ENCODE data around the gene IRF7. TPM values are rescaled to one million over a fixed set of nuclear protein-coding genes. Genes with fewer than 3 reads are reported as not detected.

The IRF7 gene
- total and polyA plus RNA-seq, 10 donors, result 52.3 to 99.1 (median 83.4) TPM

- no peak for TF ChIP-seq POLR2AphosphoS5 (IDR thresholded peaks at IDR 0.05)
- Histone ChIP-seq H3K4me1 (peaks cover 0 to 39% (median 11%) of the 10 kb centered on the region in 6 donors), H3K4me3 (no peak overlapping the region), H3K36me3 (peaks cover 0 to 30% (median 0%) of the 10 kb centered on the region in 6 donors), H3K9me3 (no peaks in the 10 kb centered on the region), H3K27ac (no peak overlapping the region), H3K27me3 (replicated peaks in 1 of 7) (peaks cover 0 to 46% (median 23%) of the 10 kb centered on the region in 7 donors)
- intact Hi-C loops (cut with DNase I; ENCODE audit: low total_unique reads), result no loop called here
- WGBS, 5 donors, result 82 to 92% (median 87%) methylated on average over 15 of the region's 15 CpGs
- peak; percentile 56 for DNase-seq
Observed at GRCh38 chr11:623349-623869, 7.7 kb upstream of the IRF7 start.

DNA sequence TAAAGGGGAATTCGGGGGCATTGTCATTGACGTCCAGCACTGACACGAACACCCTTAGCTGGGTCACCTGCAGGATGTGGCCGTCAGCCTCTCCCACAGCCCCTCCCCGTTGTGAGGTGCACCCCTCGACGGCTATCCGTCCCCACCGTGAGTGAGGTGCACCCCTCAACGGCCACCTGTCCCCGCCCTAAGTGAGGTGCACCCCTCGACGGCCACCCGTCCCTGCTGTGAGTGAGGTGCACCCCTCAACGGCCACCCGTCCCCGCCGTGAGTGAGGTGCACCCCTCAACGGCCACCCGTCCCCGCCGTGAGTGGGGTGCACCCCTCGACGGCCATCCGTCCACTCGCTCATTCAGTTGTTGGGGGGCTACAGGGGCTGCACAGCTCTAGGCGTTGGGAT, 6.1 kb upstream of the IRF7 start:
- no peak overlapping the region for H3K4me3 ChIP-seq
- H3K27me3 ChIP-seq (replicated peaks in 1 of 7), result peaks cover 0 to 30% (median 17%) of the 10 kb centered on the region in 7 donors
- intact Hi-C loops (cut with DNase I; ENCODE audit: low total_unique reads), result no loop called here
- no peak for TF ChIP-seq POLR2AphosphoS5 (IDR thresholded peaks at IDR 0.05)
- TF ChIP-seq CTCF (IDR thresholded peaks at IDR 0.05 in 8 of 11, conservative IDR thresholded peaks at IDR 0.05 in 3 of 11), result no peak
- TF ChIP-seq POLR2A (IDR thresholded peaks at IDR 0.05), result no peak
- H3K27ac ChIP-seq, result no peak overlapping the region
- 82 to 90% (median 89%) methylated on average over 16 to 27 of the region's 27 CpGs for WGBS, 5 donors
- no peaks in the 10 kb centered on the region for H3K9me3 ChIP-seq
- H3K4me1 ChIP-seq, result peaks cover under 1 to 37% (median 10%) of the 10 kb centered on the region in 6 donors
- H3K36me3 ChIP-seq, result peaks cover 0 to 38% (median 0%) of the 10 kb centered on the region in 6 donors
- peak; percentile 50 for DNase-seq

GRCh38 chr11:620935-621814, 5.4 kb upstream of the IRF7 start:
- H3K27ac ChIP-seq, result no peak overlapping the region
- H3K9me3 ChIP-seq, result no peaks in the 10 kb centered on the region
- peaks cover 0 to 24% (median 11%) of the 10 kb centered on the region in 7 donors for H3K27me3 ChIP-seq (replicated peaks in 1 of 7)
- peaks cover 7 to 37% (median 11%) of the 10 kb centered on the region in 6 donors for H3K4me1 ChIP-seq
- peaks cover 0 to 38% (median 0%) of the 10 kb centered on the region in 6 donors for H3K36me3 ChIP-seq
- WGBS, 5 donors, result 65 to 76% (median 70%) methylated on average over 15 to 45 of the region's 45 CpGs
- H3K4me3 ChIP-seq, result no peak overlapping the region
- no peak for TF ChIP-seq CTCF (IDR thresholded peaks at IDR 0.05 in 8 of 11, conservative IDR thresholded peaks at IDR 0.05 in 3 of 11)
- peak in 1 of 3 donors; percentile 39 for TF ChIP-seq POLR2AphosphoS5 (IDR thresholded peaks at IDR 0.05)
- TF ChIP-seq POLR2A (IDR thresholded peaks at IDR 0.05), result no peak
- DNase-seq, result peak; percentile 71
- intact Hi-C loops (cut with DNase I; ENCODE audit: low total_unique reads), result no loop called here

- intact Hi-C loops (cut with DNase I; ENCODE audit: low total_unique reads), result no loop called here
- Histone ChIP-seq H3K4me1 (peaks cover 7 to 34% (median 16%) of the 10 kb centered on the region in 6 donors), H3K27ac (no peak overlapping the region), H3K4me3 (no peak overlapping the region), H3K27me3 (replicated peaks in 1 of 7) (peaks cover 0 to 14% (median 2%) of the 10 kb centered on the region in 7 donors), H3K9me3 (no peaks in the 10 kb centered on the region), H3K36me3 (peaks cover 0 to 38% (median under 1%) of the 10 kb centered on the region in 6 donors)
- peak; percentile 54 for DNase-seq
- TF ChIP-seq CTCF (IDR thresholded peaks at IDR 0.05 in 8 of 11, conservative IDR thresholded peaks at IDR 0.05 in 3 of 11), result no peak
- WGBS, 5 donors, result 92 to 98% (median 95%) methylated on average over 10 to 13 of the region's 13 CpGs
Observed at GRCh38 chr11:620201-620600, 4.5 kb upstream of the IRF7 start.

All from spleen (tissue), 11 donors.